Dermis blood vessel endothelial cell (primary cell): ENCODE data around the gene ZSCAN2. TPM values are rescaled to one million over a fixed set of nuclear protein-coding genes. Genes with fewer than 3 reads are reported as not detected.
"Not testable (repeated sequence)": the region's sequence is repeated elsewhere in the genome, so short reads cannot be mapped to it uniquely, and the experiment has no call there.

Experiments used
- DNase-seq: peaks from one replicate; pipeline ENCODE4 v3.0.0; 2010
- total RNA-seq: library from RNA; depleted of rRNA; stranded (reverse); fragments of >200 nt; gene quantifications from 2 replicates; pipeline ENCODE4 v1.2.3, GENCODE V29; 2014

ZSCAN2 gene
- total RNA-seq, 1 donor from 2014 or later = 18.5 TPM

- not testable (repeated sequence) for DNase-seq
Measured at GRCh38 chr15:84641871-84642270, 41.1 kb downstream of the ZSCAN2 start.

- DNase-seq = not testable (repeated sequence)
Measured at GRCh38 chr15:84642640-84643039, 41.8 kb downstream of the ZSCAN2 start.

- no peak for DNase-seq
Measured at GRCh38 chr15:84643838-84644237, 43.0 kb downstream of the ZSCAN2 start.

DNA sequence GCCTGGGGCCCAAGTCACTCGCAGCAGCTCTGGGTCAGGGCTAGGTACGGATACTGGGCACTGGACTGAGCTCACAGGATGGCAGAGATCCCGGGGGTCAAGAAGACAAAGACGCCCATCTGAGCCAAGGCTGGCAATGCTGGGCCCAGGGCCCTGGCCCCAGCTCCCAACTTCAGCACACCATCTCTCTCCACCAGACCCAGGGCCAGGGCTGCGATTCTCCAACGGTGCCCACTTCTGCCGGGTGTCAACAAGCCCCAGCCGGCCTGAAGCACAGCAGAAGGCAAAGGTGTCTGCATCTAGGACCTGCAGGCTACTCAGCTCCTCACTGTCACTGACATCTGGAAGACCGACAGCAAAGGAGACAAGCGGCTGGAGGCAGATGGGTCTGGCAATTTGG is 44.7 kb downstream of the ZSCAN2 start:
- no peak for DNase-seq

DNA sequence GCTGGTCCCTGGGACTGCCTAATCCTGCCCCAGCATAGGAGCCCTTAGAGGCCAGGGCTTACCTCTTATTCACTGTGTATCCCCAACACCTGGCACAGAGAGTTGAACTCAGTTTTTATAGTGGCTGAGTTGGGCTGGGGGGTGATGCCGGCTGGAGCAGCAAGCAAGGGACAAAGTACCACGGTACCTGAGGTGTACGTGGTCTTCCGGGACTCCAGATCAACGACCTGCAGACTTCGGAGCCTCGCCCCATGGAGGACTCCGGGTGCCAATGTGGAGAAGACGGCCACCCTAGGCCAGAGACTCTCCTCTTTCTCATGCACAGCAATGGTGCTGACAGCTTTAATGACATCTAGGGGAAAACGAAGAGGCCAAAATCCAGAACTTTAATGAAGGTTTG is 45.2 kb downstream of the ZSCAN2 start:
- DNase-seq = no peak

DNA sequence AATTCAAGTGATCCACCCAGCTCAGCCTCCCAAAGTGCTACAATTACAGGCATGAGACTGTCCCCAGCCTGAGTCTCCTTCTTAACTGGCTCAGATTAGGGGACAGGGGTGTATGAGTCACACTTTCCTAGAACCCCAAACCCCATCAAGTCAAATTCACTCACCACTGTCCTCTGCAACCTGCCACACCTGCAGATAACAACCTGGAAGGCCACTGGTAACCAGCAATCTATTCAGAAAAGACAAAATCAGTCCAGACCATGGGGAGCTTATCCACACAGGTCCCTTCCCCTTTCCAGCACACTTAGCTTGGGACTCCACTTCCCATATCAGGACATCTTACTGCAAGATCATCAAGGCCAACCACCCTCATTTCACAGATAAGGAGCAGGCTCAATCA is 46.9 kb downstream of the ZSCAN2 start:
- no peak for DNase-seq

DNA sequence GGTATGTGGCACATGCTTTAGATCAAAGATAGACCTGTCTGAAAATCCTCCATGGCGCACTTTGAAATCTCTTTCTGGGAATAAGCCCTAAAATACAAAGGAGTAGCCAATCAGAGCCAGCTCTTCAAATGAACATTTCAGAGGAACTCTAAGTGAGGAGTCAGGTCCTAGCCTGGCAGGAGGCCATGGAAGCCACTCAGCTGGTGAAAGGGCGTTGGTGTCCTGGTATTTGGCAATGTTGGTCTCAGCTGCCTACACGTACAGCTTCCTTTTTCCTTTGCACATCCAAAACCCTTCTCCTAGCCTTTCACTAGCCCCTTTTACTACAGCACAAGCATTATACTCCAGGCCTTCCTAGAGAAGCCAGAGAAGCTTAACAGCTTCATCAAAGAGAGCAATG is 47.7 kb downstream of the ZSCAN2 start:
- no peak for DNase-seq

DNA sequence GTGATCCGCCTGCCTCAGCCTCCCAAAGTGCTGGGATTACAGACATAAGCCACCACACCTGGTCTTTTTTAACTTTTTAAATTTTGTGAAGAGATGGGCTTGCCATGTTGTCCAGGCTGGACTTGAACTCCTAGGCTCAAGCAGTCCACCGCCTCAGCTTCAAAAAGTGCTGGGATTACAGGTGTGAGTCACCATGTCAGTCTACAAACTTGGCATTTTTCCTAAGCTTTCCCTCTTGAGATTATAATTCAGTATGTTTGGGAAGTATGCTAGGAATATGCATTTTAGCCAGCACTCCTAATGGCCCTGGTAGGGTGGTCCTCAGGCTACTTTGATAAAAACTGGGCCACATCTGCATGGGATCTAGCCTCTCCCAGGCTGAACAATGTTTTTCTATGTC is 48.9 kb downstream of the ZSCAN2 start:
- no peak for DNase-seq

- no peak for DNase-seq
Measured at GRCh38 chr15:84653584-84653909, 52.7 kb downstream of the ZSCAN2 start.

- DNase-seq = peak; percentile 97
Measured at GRCh38 chr15:84653910-84654688, 53.3 kb downstream of the ZSCAN2 start, which contains the start of gene WDR73. Gene WDR73 (minus strand): TSS chr15:84654283. CDS start chr15:84654274, 9 bp downstream.

DNA sequence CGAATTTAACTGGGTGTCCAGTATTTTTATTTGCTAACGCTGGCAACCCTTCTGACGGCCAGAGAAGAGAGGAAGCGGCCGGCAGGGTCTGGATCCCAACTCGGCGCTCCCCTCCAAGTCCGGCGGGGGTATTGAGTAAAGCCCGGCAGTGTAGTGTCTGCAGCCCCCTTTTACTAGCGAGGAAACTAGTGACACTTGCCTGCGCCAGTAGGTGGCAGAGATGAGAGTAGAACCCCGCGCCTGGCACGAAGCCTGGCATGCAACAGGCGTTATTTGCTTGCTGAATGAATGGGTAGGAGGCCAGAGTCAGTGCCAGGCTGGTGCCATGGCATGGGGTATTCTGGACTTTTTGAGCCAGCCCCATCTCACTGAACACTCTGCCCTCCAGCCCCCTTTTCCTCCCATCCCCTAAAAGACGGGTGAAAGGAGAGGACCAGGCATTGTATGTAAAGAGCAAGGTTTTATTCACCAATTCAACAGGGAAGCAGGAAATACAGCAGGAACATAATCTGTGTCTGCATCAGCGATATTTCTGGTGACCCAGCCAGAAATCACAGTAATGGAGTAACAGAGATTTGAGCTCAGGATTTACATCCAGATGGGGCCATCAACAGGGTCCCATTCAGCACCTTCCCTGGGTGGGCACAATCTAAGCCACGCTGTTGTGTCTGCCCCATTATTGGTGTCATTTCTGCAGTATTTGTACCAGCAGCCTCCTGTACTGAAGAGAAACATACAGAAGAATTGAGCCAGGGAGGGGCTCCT is 54.1 kb downstream of the ZSCAN2 start:
- DNase-seq = peak; percentile 90

DNA sequence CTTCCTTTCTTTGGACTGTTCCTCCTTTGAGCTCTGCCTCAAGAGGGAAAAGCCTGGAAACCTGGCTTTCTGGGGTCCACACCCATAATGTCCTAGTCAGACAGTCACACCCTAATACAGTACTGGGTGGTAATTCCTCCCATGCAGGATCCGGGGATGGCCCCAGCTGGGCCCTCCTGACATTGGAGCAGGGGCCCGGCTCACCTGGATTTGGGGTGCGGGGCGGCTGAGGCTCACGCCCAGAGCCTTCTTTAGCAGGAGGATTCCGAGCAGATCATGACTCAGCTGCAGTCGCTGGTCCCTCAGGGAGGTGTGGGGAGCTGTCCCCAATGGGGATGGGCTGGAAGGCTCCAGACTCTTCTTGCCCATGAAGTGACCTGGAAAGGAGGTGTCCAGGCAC is 56.2 kb downstream of the ZSCAN2 start:
- DNase-seq = no peak

- DNase-seq = no peak
Measured at GRCh38 chr15:84657748-84658079, 56.9 kb downstream of the ZSCAN2 start.

GRCh38 chr15:84658080-84658787 is 57.4 kb downstream of the ZSCAN2 start, which contains the start of gene NMB:
Gene NMB (minus strand): TSS chr15:84658199. CDS start chr15:84658152, 47 bp downstream.
- DNase-seq = peak; percentile 79

DNA sequence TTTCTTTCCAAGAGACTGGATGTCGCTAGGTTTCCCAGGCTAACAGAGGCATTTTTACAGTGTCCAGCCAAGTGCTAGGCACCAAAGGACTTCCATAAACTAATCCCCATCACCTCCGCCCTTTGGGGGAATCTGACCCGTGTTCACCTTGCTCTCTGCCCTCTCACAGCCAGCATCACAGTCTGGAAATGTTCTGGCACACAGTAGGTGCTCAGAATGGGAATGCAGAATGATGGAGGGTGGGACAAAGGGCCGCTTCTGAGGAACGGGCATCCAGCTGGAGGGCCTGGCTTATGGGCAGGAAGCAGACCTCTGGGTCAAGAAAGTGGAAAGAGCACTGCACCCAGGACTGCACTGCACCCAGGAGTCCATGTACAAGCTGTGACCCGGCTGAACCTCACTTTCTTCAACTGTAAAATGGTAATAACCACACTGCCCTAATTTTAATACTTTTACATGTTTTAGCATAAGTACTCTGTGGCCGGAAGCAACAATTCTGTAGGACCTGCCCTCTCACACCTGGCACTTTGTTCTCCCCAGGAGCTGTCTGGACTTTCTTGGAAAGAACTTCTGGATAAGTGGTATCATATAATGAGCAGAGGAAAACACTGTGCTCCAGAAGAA is 58.1 kb downstream of the ZSCAN2 start:
- no peak for DNase-seq

GRCh38 chr15:84659904-84660781 is 59.3 kb downstream of the ZSCAN2 start:
- DNase-seq = no peak

- DNase-seq = no peak
Measured at GRCh38 chr15:84661001-84661400, 60.2 kb downstream of the ZSCAN2 start.

DNA sequence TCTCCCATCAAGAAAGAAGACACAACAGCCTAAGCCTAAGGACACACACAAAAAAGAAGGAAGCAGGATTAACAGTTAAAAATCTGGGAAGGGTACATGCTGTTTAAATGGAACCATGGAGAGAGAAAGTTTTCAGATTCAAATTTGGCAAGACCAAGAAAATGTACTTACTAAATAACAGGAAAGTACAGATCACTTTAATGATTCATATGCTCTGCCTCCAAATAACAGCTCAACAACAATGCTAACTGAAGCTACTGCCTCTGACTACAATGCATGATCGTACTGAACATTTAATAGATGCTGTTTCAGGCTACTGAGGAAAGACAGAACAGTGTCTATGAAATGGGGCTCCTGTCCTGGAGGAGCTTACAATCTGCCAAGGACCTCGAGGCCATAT is 65.6 kb downstream of the ZSCAN2 start:
- DNase-seq = peak; percentile 60

DNA sequence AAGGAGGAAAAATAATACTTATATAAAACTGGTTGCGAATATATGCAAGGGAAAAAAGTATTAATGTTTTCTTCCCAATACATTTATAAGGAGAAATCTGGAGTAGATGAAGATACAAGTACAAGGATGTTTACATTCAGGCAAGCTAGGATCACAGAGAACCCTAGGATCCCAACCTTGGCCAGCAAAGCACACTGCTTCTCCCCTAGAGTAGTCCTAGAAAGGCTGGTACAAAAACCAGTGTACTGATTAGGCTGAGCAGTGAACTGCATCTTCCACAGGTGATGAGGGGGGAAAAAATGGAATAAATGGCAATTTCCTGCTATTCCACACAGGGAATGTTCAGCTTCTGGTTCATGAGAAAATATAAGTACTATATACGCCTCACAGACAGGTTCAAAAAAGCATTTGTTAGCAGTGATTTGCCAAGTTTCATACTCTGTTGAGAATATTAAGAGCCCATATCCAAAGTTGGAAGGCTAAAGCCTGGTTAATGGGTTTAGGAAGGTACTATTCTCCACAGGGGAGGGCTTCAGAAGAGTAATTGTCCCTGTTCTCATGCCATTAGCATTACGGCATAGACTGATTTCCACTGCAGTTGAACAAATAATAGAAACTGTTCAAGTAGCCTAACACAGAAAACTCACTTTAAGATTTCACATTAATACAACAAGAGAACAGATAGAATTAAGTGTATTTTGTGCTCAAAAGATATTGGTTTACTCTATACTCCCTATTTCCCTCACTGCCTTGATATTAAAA is 67.6 kb downstream of the ZSCAN2 start:
- DNase-seq = no peak

DNA sequence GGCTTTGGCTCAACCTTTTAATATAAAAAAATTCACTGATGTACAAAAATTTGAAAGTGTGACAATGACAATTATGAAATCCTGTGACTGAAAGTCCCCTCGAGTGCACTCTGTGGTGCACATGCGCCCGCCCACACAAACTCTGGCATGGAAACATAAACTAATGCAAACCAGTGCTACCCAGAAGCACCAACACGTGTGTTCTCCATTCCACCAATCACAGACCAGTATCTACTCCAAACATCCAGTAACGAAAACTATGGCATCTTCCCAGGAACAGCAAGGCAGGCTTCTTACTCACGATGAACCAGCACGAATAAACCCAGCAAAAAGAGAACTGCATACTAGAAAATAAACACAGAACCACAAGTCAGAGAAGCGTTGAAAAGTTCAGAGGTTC is 68.9 kb downstream of the ZSCAN2 start:
- DNase-seq = no peak

DNA sequence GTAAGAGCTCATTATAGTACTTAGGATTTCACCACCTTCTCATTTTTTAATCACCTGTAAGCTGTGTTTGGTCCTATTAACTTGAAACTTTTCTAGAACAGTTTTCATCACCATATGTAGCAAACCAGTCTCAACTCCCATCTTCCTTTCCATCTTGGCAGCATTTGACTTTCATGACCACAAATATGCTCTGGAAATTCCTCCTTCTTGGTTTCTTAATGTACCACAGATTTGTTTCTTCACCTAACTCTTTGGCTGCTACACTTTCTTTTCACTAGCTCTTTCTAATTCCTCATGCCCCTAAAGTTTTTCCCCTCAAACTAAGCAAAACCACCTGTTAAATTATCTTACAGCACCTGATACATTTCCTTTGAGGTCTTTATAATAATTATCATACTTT is 70.4 kb downstream of the ZSCAN2 start:
- DNase-seq = no peak
